Measurements from ENCODE around the gene MINDY4. TPM values are rescaled to one million over a fixed set of nuclear protein-coding genes. Genes with fewer than 3 reads are reported as not detected.

MINDY4 gene
- total and polyA plus RNA-seq, 2 donors (not counting 1 experiment from before 2014, with no cell fraction given): 0.12 to 1.1 TPM

GRCh38 chr7:30733691-30734090 is 37.5 kb upstream of the MINDY4 start:
- no peaks in the 10 kb centered on the region for H3K9me3 Mint-ChIP-seq (ENCODE audit: insufficient read depth)
- DNase-seq: no peak
- POLR2A ChIA-PET: no interaction called here
- no peak overlapping the region for H3K4me3 Mint-ChIP-seq
- H3K4me1 ChIP-seq (ENCODE audit: control insufficient read depth in 2 of 2, insufficient read depth in 2 of 2, low read length in 2 of 2): no peaks in the 10 kb centered on the region
- intact Hi-C loops (cut with micrococcal nuclease): no loop called here
- H3K27me3 ChIP-seq (replicated peaks in 1 of 4; ENCODE audit: control extremely low read depth in 1 of 4, control insufficient read depth in 3 of 4, insufficient read depth in 4 of 4, low read length in 3 of 4): peaks cover 0 to 9% (median 0%) of the 10 kb centered on the region in 4 experiments
- H3K27me3 Mint-ChIP-seq: peaks cover 17% of the 10 kb centered on the region
- H3K4me1 Mint-ChIP-seq: peaks cover 4% of the 10 kb centered on the region
- H2AFZ ChIP-seq (ENCODE audit: insufficient read depth, low read depth, low read length, poor library complexity, severe bottlenecking): no peak overlapping the region
- H3K4me3 ChIP-seq (ENCODE audit: control extremely low read depth in 1 of 5, extremely low read depth in 1 of 5, insufficient read depth in 1 of 5, low read depth in 2 of 5, low read length in 4 of 5): no peak overlapping the region
- no peak overlapping the region for H3K27ac Mint-ChIP-seq
- no peaks in the 10 kb centered on the region for H4K20me1 ChIP-seq (ENCODE audit: control insufficient read depth, insufficient read depth, low read length, poor library complexity, severe bottlenecking)
- no peak for TF ChIP-seq EZH2 (IDR thresholded peaks at IDR 0.05; ENCODE audit: borderline replicate concordance, insufficient read depth, low read depth, low read length, poor library complexity, severe bottlenecking)
- no peak for TF ChIP-seq CTCF (IDR thresholded peaks at IDR 0.05)
- WGBS (ENCODE audit: insufficient coverage): 94% methylated on average over 11 of the region's 11 CpGs
- H3K36me3 ChIP-seq (replicated peaks in 1 of 2; ENCODE audit: control extremely low read depth in 1 of 2, control insufficient read depth in 1 of 2, extremely low read depth in 1 of 2, insufficient read depth in 2 of 2, low read length in 1 of 2): no peaks in the 10 kb centered on the region
- H3K9me3 ChIP-seq (ENCODE audit: control extremely low read depth in 1 of 3, control insufficient read depth in 2 of 3, insufficient read depth in 1 of 3, low read length in 2 of 3): peaks cover 0 to 2% (median 0%) of the 10 kb centered on the region in 3 donors
- no peak overlapping the region for H3K27ac ChIP-seq (ENCODE audit: low read length in 2 of 2)
- CTCF ChIA-PET: no interaction called here
- no peak overlapping the region for H3K4me2 ChIP-seq (replicated peaks; ENCODE audit: low read depth, low read length, poor library complexity, severe bottlenecking)
- no peak overlapping the region for H3K9ac ChIP-seq (ENCODE audit: low read length)
- no peak for ATAC-seq (ENCODE audit: low read depth)
- no peaks in the 10 kb centered on the region for H3K79me2 ChIP-seq (ENCODE audit: control insufficient read depth, insufficient read depth, low read length)

- intact Hi-C loops (cut with micrococcal nuclease): no loop called here
- H2AFZ ChIP-seq (ENCODE audit: insufficient read depth, low read depth, low read length, poor library complexity, severe bottlenecking): no peak overlapping the region
- H3K4me1 ChIP-seq (ENCODE audit: control insufficient read depth in 2 of 2, insufficient read depth in 2 of 2, low read length in 2 of 2): no peaks in the 10 kb centered on the region
- TF ChIP-seq EZH2 (IDR thresholded peaks at IDR 0.05; ENCODE audit: borderline replicate concordance, insufficient read depth, low read depth, low read length, poor library complexity, severe bottlenecking) (no peak), CTCF (IDR thresholded peaks at IDR 0.05) (no peak)
- H3K4me1 Mint-ChIP-seq: peaks cover 2% of the 10 kb centered on the region
- peaks cover 17% of the 10 kb centered on the region for H3K27me3 Mint-ChIP-seq
- H3K79me2 ChIP-seq (ENCODE audit: control insufficient read depth, insufficient read depth, low read length): no peaks in the 10 kb centered on the region
- H4K20me1 ChIP-seq (ENCODE audit: control insufficient read depth, insufficient read depth, low read length, poor library complexity, severe bottlenecking): no peaks in the 10 kb centered on the region
- H3K36me3 ChIP-seq (replicated peaks in 1 of 2; ENCODE audit: control extremely low read depth in 1 of 2, control insufficient read depth in 1 of 2, extremely low read depth in 1 of 2, insufficient read depth in 2 of 2, low read length in 1 of 2): no peaks in the 10 kb centered on the region
- no peak overlapping the region for H3K9ac ChIP-seq (ENCODE audit: low read length)
- no peak overlapping the region for H3K4me3 ChIP-seq (ENCODE audit: control extremely low read depth in 1 of 5, extremely low read depth in 1 of 5, insufficient read depth in 1 of 5, low read depth in 2 of 5, low read length in 4 of 5)
- H3K27ac ChIP-seq (ENCODE audit: low read length in 2 of 2): no peak overlapping the region
- CTCF ChIA-PET: no interaction called here
- H3K4me2 ChIP-seq (replicated peaks; ENCODE audit: low read depth, low read length, poor library complexity, severe bottlenecking): no peak overlapping the region
- POLR2A ChIA-PET: no interaction called here
- WGBS (ENCODE audit: insufficient coverage): 90% methylated on average over 7 of the region's 7 CpGs
- DNase-seq: no peak
- no peak overlapping the region for H3K27ac Mint-ChIP-seq
- H3K9me3 ChIP-seq (ENCODE audit: control extremely low read depth in 1 of 3, control insufficient read depth in 2 of 3, insufficient read depth in 1 of 3, low read length in 2 of 3): peaks cover 0 to 2% (median 0%) of the 10 kb centered on the region in 3 donors
- H3K9me3 Mint-ChIP-seq (ENCODE audit: insufficient read depth): no peaks in the 10 kb centered on the region
- H3K4me3 Mint-ChIP-seq: no peak overlapping the region
- H3K27me3 ChIP-seq (replicated peaks in 1 of 4; ENCODE audit: control extremely low read depth in 1 of 4, control insufficient read depth in 3 of 4, insufficient read depth in 4 of 4, low read length in 3 of 4): peaks cover 0 to 9% (median 0%) of the 10 kb centered on the region in 4 experiments
- ATAC-seq (ENCODE audit: low read depth): no peak
Measured at GRCh38 chr7:30734497-30734896, 36.7 kb upstream of the MINDY4 start.
